Measurements from ENCODE around the gene SBF2.
"Not testable (repeated sequence)": the region's sequence is repeated elsewhere in the genome, so short reads cannot be mapped to it uniquely, and the experiment has no call there.

SBF2 gene

DNA sequence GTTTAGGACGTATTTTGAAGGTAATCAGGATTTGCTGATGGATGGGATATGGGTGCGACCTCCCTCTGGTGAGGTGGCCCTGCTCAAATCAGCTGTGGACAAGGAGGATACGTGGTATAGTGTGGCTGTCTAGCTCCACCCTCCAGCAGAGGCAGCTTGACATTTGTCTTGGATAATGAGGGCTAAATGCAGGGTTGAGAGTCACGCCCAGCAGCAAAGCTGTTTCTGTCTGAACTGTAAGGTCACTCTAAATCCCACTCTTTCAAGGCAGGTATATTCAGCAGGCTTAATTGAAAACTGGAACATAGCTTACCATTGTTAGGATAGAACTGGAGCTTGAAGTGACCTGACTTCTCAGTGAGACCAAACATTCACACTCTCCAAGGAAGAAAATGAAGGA, 531.5 kb downstream of the SBF2 start:
- no peak for DNase-seq

DNA sequence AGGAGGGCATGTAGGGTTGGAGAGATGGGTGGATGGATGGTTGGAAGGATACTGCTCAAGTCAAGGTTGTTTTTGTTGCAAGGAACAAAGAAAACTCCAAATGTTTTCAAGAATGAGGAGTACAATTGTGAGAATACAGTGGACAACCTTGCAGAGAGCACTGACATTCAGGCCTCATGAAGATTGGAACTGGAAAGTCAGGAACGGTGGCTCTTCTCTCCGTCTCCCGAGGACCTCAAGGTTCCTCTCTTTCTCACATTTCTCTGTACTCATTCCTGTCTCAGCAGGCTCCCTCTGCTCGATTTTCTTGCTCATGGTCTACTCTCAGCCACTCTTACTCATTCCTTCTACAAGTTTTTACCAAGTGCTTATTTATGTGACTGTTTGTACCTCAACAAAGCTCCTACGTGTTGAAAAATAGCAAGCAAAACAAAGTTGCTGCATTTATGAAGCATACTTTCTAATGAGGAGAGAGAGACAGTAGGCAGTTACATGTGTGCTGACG, 532.5 kb downstream of the SBF2 start:
- DNase-seq: no peak

DNA sequence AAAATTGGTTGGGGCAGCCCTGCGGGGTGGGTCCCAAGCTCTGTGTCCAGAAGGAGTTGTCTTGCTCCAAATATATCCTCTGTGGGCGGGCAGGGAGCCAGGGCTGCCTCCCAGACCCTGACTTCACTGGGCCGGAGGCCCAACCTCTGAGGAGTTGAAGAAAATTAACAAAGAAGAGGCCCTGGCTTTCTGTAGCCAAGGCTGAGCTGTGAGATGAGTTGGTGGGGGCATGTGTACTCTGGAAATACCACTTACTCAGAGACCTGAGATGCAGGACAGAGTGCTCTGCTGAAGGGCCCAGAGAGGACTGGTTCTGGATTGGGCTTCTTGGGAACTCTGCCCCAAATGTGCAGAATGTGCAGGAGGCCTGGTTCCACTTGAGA, 533.8 kb downstream of the SBF2 start:
- DNase-seq: peak; percentile 95

DNA sequence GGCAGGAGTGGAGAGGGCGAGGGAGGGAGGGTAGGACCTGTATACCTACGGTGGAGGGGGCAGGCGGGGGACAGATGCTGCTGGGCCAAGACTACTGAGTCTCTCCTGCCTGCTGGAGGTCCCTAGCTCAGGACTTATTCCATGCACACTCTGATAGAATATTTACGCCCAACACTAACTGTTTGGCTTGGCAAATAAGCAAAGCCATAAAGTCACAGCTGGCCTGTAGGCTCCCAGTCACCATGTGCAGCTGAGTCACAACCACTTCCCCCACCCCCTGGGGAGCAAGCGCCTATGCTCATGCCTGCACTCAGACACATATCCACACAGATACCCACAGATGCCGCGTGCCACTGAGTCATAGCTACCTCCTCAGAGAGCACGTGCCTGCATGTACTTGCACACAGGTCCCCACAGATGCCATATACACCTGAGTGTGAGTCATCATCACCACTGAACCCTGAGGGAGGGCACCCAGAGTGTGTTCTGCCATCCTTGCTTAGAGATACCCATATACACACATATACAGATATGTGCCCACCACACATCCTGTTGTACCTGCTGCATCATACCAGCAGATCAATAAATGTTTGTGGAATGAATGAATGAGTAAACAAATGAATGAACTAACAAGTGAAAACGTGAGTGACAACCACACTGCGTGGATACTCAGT, 534.4 kb downstream of the SBF2 start:
- peak; percentile 100 for DNase-seq

DNA sequence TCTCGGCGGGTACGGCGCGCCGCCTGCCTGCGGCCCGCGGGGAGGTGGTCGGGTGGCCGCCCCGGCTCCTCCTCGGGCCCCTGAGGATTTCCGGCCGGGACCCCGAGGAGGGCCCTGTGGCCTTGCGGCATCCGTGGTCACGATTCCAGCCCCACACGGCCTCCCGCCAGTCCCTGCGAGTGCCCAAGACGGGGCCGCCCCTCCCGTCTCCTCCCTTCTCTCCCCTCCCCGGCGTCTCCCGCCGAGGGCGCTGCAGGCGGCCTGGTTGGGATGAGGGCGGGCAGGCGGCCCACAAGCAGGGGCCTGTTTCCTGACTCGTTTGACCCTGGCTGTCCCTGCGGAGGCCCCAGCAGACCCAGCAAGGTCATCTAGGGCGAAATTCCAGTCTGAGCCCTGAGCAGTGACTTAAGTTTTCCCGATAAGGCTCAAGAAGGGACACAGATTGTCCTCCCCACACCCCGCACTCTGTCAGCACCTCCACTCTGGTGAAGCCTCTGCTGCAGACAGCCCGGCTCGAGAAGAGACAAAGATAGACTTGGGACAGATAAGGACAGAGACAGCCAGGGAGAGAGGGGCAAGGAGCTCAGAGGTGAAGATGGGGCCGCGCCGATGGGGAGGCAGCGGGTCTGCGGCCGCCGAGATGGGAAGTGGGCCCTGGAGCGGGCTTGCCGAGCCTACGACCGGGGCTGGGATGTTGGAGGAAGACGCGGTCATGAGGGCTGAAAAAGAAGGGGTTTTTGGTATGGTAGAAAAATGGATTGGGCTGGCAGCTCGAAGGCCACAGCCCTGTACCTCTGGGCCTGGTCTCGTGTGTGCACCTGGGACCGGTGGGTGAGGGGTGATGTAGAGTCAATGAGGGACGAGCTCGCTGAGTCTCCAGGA, 535.1 kb downstream of the SBF2 start:
- DNase-seq: peak; percentile 85

DNA sequence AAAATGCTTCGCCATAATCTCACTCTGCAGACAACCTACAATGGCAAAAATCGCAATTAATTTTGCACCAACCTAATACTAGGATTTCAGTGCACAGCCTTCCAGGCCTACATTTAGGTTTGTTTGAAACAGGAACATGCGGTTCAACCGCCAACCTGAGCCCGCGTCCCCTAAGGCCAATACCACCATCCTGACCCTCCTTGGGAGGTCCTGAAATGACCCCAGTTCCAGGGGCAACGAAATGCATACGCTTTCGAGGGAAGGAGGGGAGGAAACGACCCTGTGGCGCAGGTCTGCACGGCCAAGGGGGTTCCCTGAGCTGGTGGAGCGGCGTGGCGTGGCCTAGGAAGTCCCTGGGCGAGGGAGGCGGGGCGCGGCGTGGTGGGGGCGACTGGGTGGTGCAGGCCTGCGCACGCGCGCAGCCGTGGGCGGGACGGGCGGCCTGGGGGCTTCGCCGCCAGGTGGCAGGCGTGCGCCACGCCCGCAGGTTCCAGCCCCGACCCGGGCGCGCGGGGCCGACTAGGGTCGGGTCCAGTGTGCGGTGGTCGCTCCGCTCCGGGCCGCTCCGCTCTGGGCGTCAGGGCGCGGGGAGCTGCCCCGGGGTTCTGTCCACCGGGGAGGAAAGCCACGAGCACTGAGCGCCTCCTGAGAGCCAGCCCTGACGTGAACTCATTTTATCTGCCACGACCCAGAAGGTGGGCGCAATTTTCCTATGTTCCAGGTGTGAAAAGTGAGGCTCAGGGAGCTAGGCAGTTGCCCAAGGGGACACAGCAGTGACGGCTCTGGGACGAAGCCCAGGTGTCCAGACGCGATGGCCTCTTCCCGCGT, 536.0 kb downstream of the SBF2 start:
- DNase-seq: peak; percentile 76

DNA sequence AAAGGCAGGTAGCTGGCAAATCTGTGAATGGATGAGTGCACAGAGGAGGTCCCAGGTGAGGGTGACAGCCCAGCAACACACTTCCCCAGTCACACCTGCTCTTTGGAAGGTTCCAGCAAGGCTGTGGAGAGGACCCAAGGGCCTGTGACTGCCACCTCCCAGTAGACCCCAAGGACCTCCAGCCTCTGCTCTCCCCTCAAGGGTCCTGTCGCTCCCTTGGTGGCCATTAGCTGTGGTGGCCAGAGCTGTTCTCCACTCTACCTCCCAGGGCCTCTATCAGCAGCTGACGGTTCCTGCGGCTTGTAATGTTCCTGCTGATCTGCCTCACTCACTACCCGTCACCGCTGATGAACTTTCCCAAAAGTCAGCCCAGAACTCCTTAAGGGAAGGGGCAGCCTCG, 537.1 kb downstream of the SBF2 start:
- no peak for DNase-seq

DNA sequence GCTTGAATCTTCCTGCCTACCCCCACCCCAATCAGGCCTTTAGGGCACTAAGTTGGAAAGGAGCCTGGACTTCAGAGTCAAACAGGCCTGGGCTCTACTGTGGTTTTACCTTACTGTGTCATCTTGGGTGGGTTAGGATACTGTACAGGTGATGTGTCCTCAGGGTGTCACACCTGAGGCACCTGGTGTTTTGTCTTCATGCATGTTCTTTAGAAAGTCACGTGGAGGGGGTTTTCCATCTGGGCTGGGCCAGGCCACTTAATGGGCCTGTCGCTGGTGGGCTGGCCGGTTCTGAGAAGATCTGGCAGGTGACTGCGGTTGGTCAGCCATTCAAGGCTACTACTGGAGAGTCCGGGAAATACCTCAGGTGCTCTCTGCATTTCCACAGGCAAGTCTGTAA, 537.6 kb downstream of the SBF2 start:
- no peak for DNase-seq

DNA sequence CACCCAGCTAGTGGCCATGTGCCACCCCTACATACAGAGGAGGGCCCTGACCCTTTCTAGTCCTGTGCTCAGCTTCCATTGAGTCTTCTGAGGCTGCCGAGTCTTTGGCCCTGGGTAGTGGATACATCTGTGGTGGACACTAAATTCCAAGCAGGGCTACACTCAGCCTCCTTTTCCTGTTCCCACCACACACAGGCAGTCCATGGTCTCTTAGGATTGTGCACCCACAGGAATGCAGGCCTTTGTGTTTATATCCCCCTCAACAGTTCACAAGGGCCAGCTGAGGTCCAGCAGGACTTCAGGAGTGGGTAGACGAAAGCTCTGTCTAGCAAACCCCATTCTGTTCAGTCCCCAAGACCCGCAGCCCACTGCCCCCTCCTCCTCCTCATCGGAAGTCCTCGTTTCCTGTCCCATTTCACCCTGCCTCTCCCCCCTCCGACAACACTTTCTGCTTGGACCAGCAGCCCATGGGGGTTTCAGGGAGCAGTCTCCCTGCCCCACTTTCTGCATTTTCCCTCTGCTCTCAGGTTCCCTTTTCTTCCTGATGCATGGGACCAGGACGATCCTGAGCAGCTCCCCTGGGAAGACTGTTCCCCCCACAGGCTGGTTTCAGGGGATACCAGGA, 538.3 kb downstream of the SBF2 start:
- DNase-seq: peak; percentile 87

DNA sequence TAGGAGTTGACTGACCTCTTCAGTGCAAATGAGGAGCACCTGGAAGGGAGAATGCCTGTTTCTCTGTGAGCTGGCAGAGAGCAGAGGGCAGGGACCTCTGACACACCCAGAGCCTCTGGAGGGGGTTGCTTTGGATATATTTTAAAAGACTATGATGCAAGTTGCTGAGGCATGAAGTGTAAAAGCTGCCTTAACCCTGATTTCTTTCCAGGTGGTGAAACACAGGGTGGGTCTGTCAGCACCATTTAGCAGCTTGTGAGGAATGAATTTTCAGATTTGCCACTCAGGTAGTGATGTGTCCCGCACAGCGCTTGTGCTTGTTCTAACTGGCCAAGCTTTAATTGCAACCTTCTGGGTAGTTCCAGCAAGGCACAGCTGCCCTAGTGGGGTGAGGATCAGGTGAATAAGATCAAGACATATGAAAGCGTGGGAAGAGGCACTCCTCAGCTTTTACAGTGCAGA, 540.0 kb downstream of the SBF2 start:
- no peak for DNase-seq

DNA sequence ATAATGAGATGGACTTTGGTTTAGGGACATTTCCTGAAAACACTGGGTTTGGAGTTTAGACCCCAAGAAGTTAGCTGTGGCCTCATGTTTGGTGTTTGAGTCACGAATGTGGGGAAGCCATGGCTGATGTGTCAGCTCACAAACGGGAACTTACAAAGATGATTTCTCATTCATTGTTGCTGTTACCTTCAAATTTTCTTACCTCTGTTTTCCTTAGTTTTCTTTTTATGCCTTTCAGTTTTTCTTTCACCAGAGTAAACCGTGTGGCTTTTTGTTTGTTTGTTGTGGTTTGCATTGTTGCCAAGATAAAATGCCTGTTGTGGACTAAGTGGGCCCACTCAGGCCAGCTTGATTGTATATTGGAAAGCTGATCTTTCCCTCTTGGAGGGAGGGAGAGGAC, 541.0 kb downstream of the SBF2 start:
- DNase-seq: peak; percentile 73

DNA sequence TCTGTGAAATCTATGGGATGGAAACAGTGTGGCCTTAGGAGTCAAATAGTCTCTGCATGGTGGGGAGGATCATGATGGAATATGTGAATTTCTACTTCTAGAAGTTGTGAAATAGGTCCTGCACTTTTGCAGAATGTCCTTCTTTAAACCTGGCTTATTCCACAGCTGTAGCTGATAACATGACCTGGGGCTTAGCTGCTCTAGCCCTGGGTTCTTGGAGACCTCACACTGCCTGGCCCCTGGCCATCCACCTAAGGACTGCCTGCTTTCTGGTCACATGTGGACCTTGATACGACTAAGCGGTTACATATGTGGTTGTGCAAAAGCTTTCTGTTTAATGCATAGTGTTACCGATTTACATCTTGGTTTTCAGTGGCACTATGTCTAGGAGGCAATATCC, 541.9 kb downstream of the SBF2 start:
- DNase-seq: peak; percentile 57

DNA sequence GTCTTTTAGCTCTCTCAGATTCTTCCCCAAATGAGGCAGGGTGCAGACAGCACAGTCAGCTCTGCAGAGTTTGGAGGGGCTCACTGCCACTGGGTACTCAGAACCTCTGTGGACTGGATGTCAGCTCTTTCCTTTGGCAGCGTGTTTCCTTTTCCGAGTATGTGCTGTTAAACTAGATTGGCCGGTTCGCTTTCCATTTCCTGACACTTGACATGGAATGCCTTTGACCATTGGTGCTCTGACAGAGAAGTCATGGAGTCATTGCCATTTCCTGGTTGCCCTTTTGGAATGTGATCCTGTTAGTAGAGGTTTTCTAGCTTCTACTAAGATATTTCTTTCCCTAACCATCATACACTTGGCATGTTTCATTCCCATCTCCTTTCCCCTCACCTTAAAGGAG, 543.5 kb downstream of the SBF2 start:
- DNase-seq: no peak

DNA sequence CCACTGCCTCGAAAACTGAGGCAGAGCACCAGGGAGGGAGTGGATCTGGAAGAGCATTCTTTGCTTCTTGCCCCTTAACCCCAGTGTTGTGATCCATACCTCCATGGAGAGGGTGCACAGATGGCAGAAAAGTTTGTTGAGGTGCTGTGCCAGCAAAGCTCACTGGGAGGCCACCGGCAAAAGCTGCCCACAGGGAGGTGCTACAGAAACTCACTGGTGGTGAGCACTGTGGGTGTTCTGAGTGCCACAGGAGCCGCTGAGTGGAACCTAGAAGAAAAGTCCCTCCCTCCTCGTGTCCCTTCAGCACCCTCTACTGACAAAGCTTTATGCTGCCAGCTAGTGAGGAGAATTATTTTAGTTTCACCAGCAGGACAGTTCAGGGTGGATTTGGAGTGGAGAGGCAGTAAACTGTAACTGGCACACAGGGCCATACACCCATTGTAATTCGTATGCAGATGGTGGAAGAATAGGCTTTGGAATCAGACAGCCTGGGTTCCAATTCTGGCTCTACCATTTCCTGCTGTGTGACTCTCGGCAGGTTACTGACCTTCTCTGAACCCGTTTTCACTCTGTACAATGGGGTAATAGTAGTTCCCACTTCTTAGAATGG, 545.6 kb downstream of the SBF2 start:
- DNase-seq: peak; percentile 75

DNA sequence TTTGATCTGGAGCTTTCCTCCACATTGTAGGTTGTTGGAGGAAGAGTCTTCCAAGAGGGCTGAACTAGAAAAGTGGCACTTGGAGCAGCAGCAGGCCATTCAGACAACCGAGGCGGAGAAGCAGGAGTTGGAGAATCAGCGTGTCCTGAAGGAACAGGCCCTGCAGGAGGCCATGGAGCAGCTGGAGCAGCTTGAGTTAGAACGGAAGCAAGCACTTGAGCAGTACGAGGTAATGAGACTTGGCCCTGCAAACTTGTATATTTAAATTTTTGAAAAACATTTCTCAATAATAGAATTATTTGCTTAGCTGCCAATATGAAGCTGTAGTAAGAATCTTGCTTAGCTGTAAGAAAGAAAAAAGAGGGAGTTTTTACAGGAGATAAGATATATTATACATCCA, 546.2 kb downstream of the SBF2 start:
- DNase-seq: no peak

DNA sequence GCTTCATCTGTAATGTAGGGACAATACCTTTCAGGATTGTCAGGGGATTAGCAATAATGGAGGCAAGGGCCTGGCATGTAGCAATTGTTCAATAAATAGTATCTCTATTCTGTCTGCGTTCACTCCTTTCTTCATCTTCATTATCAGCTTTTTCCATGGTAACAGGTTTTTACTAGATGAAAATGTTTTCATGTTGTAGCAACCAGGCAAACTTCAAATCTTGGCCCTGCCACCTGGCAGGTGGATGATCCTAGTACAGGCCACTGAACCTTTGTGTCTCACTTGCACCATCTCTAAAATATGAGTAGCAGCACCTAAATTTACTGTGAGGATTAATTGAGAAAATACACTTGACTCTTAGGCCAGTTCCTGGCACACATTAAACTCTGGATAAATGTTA, 546.8 kb downstream of the SBF2 start:
- DNase-seq: no peak

DNA sequence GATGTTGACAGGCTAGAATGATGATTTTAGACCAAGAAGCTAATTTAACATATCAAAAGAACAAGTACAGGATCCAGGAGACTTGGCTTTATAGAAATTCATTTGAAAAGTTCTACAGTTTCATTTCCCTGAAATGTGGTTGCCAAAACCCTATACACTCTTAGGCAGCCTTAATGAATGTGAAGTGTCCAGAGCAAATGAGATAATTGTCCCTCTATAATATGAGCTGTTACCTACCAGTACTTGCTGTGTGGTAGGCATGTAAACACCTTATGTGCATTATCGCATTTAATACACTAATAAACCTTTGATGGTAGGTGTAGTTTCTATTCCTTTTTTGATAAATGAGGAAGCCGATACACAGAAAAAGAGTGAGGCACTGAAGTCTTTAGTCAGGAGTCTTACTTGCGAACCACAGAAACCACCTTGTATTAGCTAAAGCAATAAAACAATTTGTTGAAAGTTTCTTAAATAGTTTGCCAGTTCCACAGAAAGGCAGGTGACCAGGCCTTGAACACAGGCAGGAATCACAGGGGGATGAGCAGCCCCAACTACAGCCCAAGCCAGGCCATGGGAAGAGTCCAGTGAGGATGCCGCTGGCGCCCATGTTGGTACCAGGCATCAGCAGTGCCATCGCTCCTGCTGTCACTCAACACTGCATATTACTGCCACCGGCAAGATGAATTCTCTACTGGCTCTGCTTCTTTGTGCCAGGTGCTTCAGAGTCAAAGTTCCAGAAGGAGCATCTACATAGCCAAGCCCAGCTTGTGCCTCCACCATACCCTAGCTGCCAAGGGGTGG, 548.4 kb downstream of the SBF2 start:
- no peak for DNase-seq

DNA sequence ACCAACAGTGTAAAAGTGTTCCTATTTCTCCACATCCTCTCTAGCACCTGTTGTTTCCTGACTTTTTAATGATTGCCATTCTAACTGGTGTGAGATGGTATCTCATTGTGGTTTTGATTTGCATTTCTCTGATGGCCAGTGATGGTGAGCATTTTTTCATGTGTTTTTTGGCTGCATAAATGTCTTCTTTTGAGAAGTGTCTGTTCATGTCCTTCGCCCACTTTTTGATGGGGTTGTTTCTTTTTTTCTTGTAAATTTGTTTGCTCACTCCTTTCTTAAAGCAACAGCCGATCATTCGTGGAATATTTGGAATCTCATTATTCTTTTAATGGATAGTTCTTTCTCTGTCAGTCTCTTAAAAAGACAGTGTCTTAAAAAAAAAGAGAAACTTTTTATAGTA, 550.5 kb downstream of the SBF2 start:
- not testable (repeated sequence) for DNase-seq

DNA sequence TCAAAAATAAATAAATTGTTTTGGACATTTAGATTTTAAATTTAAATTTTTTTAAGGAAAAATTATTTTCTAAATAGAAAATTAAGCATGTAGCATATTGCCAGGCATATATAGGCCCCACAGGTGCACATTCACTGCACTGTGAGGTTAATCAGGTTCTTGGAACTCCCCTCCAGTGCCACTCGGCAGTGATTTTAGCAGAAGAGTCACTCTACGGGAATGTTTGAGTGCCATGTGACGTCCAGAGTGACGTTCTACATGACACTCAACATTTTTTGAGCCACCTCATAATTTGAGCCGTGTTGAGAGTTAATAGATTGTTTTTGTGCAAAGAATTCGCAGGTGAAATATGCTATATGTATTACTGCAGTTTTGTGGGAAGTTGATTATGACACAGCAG, 552.8 kb downstream of the SBF2 start:
- no peak for DNase-seq

DNA sequence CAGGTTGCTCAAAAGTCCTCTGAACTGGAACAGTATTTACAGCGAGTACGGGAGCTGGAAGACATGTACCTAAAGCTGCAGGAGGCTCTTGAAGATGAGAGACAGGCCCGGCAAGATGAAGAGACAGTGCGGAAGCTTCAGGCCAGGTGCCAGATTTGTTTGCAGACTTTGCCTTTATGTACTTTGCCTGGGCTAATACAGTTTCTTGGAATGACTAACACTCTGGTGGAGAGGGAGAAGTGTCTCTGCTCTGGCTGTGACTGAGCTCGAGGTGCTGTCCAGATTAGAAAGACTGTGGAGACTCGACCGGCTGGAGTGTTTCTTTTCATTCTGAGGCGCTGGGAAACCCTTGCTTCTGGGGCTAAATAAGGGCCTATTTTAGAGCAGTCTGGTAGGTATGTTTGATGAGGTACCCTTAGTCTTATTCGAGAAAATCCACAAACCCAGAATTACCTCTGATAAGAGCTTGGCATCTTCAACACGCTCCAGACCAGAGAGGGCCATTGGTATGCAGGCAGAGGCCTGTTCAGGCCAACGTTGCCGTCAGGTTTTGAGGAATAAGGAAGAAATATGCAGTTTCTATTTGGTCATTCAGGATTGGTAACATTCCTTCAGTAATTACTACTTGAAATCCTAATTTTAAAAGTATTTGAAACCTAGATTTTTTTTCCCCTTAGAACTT, 553.7 kb downstream of the SBF2 start:
- DNase-seq: no peak

All from fibroblast of skin of abdomen (primary cell).